Measurements from ENCODE around the gene BCL6. TPM values are rescaled to one million over a fixed set of nuclear protein-coding genes. Genes with fewer than 3 reads are reported as not detected.

Gene BCL6
- total RNA-seq, 1 donor from 2014 or later = 82.1 TPM

GRCh38 chr3:187765342-187765741 is 20.1 kb upstream of the BCL6 start:
- intact Hi-C loops (cut with DNase I) = no loop called here
- DNase-seq (no peak), ATAC-seq (ENCODE audit: poor library complexity) (no peak)

GRCh38 chr3:187763850-187764648 is 18.8 kb upstream of the BCL6 start:
- intact Hi-C loops (cut with DNase I) = no loop called here
- DNase-seq = no peak
- ATAC-seq (ENCODE audit: poor library complexity) = peak; percentile 12

- DNase-seq = no peak
- intact Hi-C loops (cut with DNase I) = no loop called here
- no peak for ATAC-seq (ENCODE audit: poor library complexity)
Measured at GRCh38 chr3:187762792-187763191, 17.5 kb upstream of the BCL6 start.

- intact Hi-C loops (cut with DNase I) = no loop called here
- no peak for ATAC-seq (ENCODE audit: poor library complexity)
Measured at GRCh38 chr3:187759601-187760000, 14.3 kb upstream of the BCL6 start.

GRCh38 chr3:187758318-187758955 is 13.2 kb upstream of the BCL6 start:
- intact Hi-C loops (cut with DNase I) = no loop called here
- ATAC-seq (ENCODE audit: poor library complexity) = no peak
- no peak for DNase-seq

More at GRCh38 chr3:187759601-187760000, 14.3 kb upstream of the BCL6 start:
- DNase-seq = no peak

- ATAC-seq (ENCODE audit: poor library complexity) (no peak), DNase-seq (no peak)
- intact Hi-C loops (cut with DNase I) = no loop called here
Measured at GRCh38 chr3:187753516-187753915, 8.2 kb upstream of the BCL6 start.

- peak; percentile 38 for DNase-seq
- intact Hi-C loops (cut with DNase I) = no loop called here
Measured at GRCh38 chr3:187750513-187751123, 5.3 kb upstream of the BCL6 start.

GRCh38 chr3:187750006-187750512 is 4.8 kb upstream of the BCL6 start:
- DNase-seq (peak; percentile 55), ATAC-seq (ENCODE audit: poor library complexity) (peak; percentile 32)
- intact Hi-C loops (cut with DNase I) = no loop called here

More at GRCh38 chr3:187750513-187751123, 5.3 kb upstream of the BCL6 start:
- ATAC-seq (ENCODE audit: poor library complexity) = peak; percentile 1

GRCh38 chr3:187748050-187748481 is 2.8 kb upstream of the BCL6 start:
- intact Hi-C loops (cut with DNase I) = loop anchor here (10.0 kb wide), 5 partner anchors 237 to 637 kb away; no protein-coding TSS in a partner anchor
- peak; percentile 50 for ATAC-seq (ENCODE audit: poor library complexity)

GRCh38 chr3:187747506-187747905 is 2.2 kb upstream of the BCL6 start:
- DNase-seq = no peak
- no peak for ATAC-seq (ENCODE audit: poor library complexity)
- intact Hi-C loops (cut with DNase I) = loop anchor here (10.0 kb wide), 5 partner anchors 237 to 637 kb away; no protein-coding TSS in a partner anchor

More at GRCh38 chr3:187748050-187748481, 2.8 kb upstream of the BCL6 start:
- peak; percentile 94 for DNase-seq

- intact Hi-C loops (cut with DNase I) = loop anchor here (10.0 kb wide), 5 partner anchors 238 to 638 kb away; no protein-coding TSS in a partner anchor
- DNase-seq = peak; percentile 40
- ATAC-seq (ENCODE audit: poor library complexity) = no peak
Measured at GRCh38 chr3:187746442-187747281, 1.4 kb upstream of the BCL6 start.

- intact Hi-C loops (cut with DNase I) = loop anchor here (10.0 kb wide), 5 partner anchors 239 to 639 kb away; no protein-coding TSS in a partner anchor
- no peak for ATAC-seq (ENCODE audit: poor library complexity)
- DNase-seq = no peak
Measured at GRCh38 chr3:187746059-187746441, 782 bp upstream of the BCL6 start.

GRCh38 chr3:187744169-187745151 is 808 bp downstream of the BCL6 start:
- intact Hi-C loops (cut with DNase I) = loop anchor here (5.0 to 10.0 kb wide), 7 partner anchors 240 to 1403 kb away; no protein-coding TSS in a partner anchor
- DNase-seq (peak; percentile 67), ATAC-seq (ENCODE audit: poor library complexity) (peak; percentile 9)

GRCh38 chr3:187743195-187744141 is 1.8 kb downstream of the BCL6 start:
- peak; percentile 77 for DNase-seq
- intact Hi-C loops (cut with DNase I) = loop anchor here (5.0 to 10.0 kb wide), 7 partner anchors 241 to 1404 kb away; no protein-coding TSS in a partner anchor
- ATAC-seq (ENCODE audit: poor library complexity) = no peak

GRCh38 chr3:187742351-187743171 is 2.7 kb downstream of the BCL6 start:
- peak; percentile 3 for ATAC-seq (ENCODE audit: poor library complexity)
- intact Hi-C loops (cut with DNase I) = loop anchor here (5.0 to 10.0 kb wide), 7 partner anchors 242 to 1405 kb away; no protein-coding TSS in a partner anchor
- no peak for DNase-seq

Measured in Right ventricle myocardium superior (tissue), 1 donor.